Endothelial cell (in vitro differentiated cells): ENCODE results near the gene ATP10A. TPM values are rescaled to one million over a fixed set of nuclear protein-coding genes. Genes with fewer than 3 reads are reported as not detected.

Experiments used
- DNase-seq: peaks from one replicate; pipeline ENCODE4 v3.0.0; 2021; ENCODE audit warnings: low spot score
- H3K27ac Mint-ChIP-seq: one replicate; pipeline ENCODE4 v1.8.0; 2021; ENCODE audit warnings: mixed read lengths, inconsistent platforms; ENCODE audit not compliant: unreplicated experiment
- H3K27me3 Mint-ChIP-seq: one replicate; pipeline ENCODE4 v1.8.0; 2021; ENCODE audit warnings: mild to moderate bottlenecking, moderate library complexity, mixed read lengths, inconsistent platforms; ENCODE audit not compliant: unreplicated experiment
- H3K36me3 Mint-ChIP-seq: one replicate; pipeline ENCODE4 v1.8.0; 2021; ENCODE audit warnings: mild to moderate bottlenecking, low read depth, mixed read lengths, inconsistent platforms; ENCODE audit not compliant: unreplicated experiment
- H3K4me1 Mint-ChIP-seq: one replicate; pipeline ENCODE4 v1.8.0; 2021; ENCODE audit warnings: mild to moderate bottlenecking, mixed read lengths, inconsistent platforms; ENCODE audit not compliant: unreplicated experiment
- H3K4me3 Mint-ChIP-seq: one replicate; pipeline ENCODE4 v1.8.0; 2021; ENCODE audit warnings: mild to moderate bottlenecking, mixed read lengths, inconsistent platforms; ENCODE audit not compliant: unreplicated experiment
- H3K9me3 Mint-ChIP-seq: one replicate; pipeline ENCODE4 v1.8.0; 2021; ENCODE audit warnings: mixed read lengths, inconsistent platforms; ENCODE audit not compliant: unreplicated experiment
- total RNA-seq: library from RNA; stranded (reverse); fragmentation: NEBNext Ultra II Directional; extraction: Animal tissue kit (Norgen Biotek cat#: 25700); gene quantifications from one replicate; pipeline ENCODE4 v1.2.1, GENCODE V29; 2021; ENCODE audit not compliant: unreplicated experiment
- TF ChIP-seq, protein P1 (sequence below): fragments of 200-600 bp; sonication (generic); IDR thresholded peaks from one replicate; pipeline ENCODE4 v1.5.0; 2021; ENCODE audit warnings: antibody characterized with exemption; ENCODE audit not compliant: unreplicated experiment

The ATP10A gene
- total RNA-seq, 1 donor from 2014 or later = 0.13 TPM

GRCh38 chr15:25778161-25778560, 85.0 kb downstream of the ATP10A start:
- Mint-ChIP-seq H3K36me3 (no peaks in the 10 kb centered on the region), H3K4me1 (peaks cover 5% of the 10 kb centered on the region), H3K27ac (no peak overlapping the region), H3K27me3 (peaks cover 7% of the 10 kb centered on the region), H3K4me3 (no peak overlapping the region), H3K9me3 (no peaks in the 10 kb centered on the region)
- TF ChIP-seq, protein P1, sequence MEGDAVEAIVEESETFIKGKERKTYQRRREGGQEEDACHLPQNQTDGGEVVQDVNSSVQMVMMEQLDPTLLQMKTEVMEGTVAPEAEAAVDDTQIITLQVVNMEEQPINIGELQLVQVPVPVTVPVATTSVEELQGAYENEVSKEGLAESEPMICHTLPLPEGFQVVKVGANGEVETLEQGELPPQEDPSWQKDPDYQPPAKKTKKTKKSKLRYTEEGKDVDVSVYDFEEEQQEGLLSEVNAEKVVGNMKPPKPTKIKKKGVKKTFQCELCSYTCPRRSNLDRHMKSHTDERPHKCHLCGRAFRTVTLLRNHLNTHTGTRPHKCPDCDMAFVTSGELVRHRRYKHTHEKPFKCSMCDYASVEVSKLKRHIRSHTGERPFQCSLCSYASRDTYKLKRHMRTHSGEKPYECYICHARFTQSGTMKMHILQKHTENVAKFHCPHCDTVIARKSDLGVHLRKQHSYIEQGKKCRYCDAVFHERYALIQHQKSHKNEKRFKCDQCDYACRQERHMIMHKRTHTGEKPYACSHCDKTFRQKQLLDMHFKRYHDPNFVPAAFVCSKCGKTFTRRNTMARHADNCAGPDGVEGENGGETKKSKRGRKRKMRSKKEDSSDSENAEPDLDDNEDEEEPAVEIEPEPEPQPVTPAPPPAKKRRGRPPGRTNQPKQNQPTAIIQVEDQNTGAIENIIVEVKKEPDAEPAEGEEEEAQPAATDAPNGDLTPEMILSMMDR = no peak
- no peak for DNase-seq

DNA sequence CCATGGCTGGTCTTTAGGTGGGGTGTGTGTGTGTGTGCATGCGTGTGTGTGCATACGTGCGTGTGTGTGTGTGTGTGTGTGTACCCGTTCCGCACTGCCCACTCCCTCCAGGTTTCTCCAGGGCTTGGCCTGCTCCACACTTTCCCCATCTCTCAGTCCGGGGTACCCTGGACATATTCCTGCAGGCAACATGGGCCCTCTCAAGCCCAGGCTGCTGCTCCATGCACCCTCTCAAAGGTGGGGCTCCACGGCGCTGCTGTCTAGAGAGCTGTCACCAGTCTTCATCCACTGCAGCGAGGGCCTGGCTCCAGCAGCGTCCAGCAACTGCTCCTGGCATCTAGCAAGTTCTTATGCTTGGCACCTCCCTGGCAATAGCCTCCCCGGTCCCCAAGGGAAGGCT, 86.1 kb downstream of the ATP10A start:
- Mint-ChIP-seq H3K36me3 (no peaks in the 10 kb centered on the region), H3K4me3 (no peak overlapping the region), H3K9me3 (no peaks in the 10 kb centered on the region), H3K27me3 (peaks cover 10% of the 10 kb centered on the region), H3K27ac (no peak overlapping the region), H3K4me1 (peaks cover 5% of the 10 kb centered on the region)
- no peak for DNase-seq
- TF ChIP-seq, protein P1 = no peak

- Mint-ChIP-seq H3K9me3 (no peaks in the 10 kb centered on the region), H3K4me1 (peaks cover 5% of the 10 kb centered on the region), H3K27me3 (peaks cover 10% of the 10 kb centered on the region), H3K4me3 (no peak overlapping the region), H3K36me3 (no peaks in the 10 kb centered on the region), H3K27ac (no peak overlapping the region)
- TF ChIP-seq, protein P1 = no peak
- DNase-seq = no peak
These were observed 86.9 kb downstream of the ATP10A start for GRCh38 chr15:25776071-25776746.

DNA sequence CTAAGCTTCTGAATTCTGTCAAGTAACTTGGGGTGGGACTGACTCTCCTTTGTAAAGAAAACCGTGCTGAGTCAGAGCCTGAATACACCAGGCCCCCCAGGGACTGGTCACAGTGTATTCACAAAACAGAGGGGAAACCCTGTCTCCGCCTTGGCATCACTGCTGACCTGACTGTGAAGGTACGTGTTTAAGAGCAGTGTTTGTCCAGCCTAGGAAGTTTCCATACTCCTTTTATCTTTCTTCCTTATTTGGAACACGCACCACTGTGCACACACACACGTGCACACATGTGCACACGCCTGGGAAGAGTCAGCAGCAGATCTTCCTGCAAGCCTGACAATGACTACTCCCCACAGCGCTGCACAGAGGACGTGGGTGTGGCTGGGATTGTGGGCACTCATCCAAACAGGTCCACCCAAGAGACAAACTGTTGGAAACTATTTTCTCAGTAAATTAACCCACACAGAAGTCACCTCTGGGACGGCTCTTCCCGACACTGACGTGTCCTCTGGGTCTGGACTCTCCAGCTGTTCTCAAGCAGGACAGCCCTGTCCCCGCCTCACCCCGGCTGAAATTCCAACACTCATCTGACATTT, 87.7 kb downstream of the ATP10A start:
- H3K27me3 Mint-ChIP-seq = peaks cover 10% of the 10 kb centered on the region
- H3K36me3 Mint-ChIP-seq = no peaks in the 10 kb centered on the region
- no peak for DNase-seq
- H3K9me3 Mint-ChIP-seq = no peaks in the 10 kb centered on the region
- peaks cover 5% of the 10 kb centered on the region for H3K4me1 Mint-ChIP-seq
- H3K4me3 Mint-ChIP-seq = no peak overlapping the region
- TF ChIP-seq, protein P1 = no peak
- H3K27ac Mint-ChIP-seq = no peak overlapping the region

DNA sequence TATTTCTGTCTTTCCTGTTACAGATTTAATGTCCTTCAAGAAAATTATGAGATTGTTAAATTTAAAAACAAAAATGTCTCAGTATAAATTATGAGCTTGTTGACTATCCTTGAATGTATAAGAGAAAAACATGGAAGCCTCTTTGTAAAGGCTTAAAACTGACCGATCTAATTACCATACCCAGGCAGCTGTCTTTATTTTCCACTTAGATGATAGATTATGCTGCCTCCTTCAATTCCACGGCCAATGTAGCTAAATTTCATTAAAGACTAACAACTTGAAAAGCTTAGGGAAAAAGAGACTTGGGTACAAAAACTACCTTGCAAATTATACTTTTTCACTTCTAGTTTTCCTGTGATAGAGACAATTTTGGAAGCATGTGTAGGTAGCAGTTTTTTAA, 88.3 kb downstream of the ATP10A start:
- no peak overlapping the region for H3K27ac Mint-ChIP-seq
- DNase-seq = no peak
- TF ChIP-seq, protein P1 = no peak
- H3K36me3 Mint-ChIP-seq = no peaks in the 10 kb centered on the region
- H3K4me3 Mint-ChIP-seq = no peak overlapping the region
- peaks cover 5% of the 10 kb centered on the region for H3K4me1 Mint-ChIP-seq
- no peaks in the 10 kb centered on the region for H3K9me3 Mint-ChIP-seq
- peaks cover 10% of the 10 kb centered on the region for H3K27me3 Mint-ChIP-seq
